ENCODE measurements around the gene PSPH. TPM values are rescaled to one million over a fixed set of nuclear protein-coding genes. Genes with fewer than 3 reads are reported as not detected.

The PSPH gene
- total and polyA plus RNA-seq, 8 donors, result 0.45 to 53.1 (median 5.7) TPM

DNA sequence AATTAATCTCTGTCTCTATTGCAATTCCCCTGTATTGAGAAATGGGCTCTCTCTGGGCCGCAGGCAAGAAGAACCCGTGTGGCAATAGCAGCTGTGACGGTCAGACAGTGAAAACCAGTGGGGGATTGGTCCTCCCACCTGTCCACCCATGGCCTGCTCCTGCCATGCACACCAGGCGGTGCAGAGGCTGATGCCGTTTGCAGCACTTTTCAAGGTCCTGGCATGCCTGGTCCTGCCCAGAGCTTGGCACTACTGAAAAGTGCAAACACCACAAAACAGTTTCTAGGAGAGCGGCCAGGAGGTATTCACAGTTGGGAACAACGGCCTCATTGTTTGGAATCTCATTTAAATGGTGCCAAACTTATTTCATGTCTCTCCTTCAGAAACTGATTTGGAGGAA lies 41.5 kb downstream of the PSPH start:
- peak overlapping the region in 4 of 5 donors; percentile 47 to 71 (median 58) for H3K27ac ChIP-seq
- TF ChIP-seq EP300 (IDR thresholded peaks at IDR 0.05) (no peak), POLR2AphosphoS5 (IDR thresholded peaks at IDR 0.05) (peak in 1 of 3 donors; percentile 7), POLR2A (IDR thresholded peaks at IDR 0.05) (no peak)
- H3K36me3 ChIP-seq, result peaks cover 0 to 36% (median 19%) of the 10 kb centered on the region in 4 donors
- peaks cover 11 to 21% (median 13%) of the 10 kb centered on the region in 4 donors for H3K4me1 ChIP-seq
- H3K27me3 ChIP-seq, result no peaks in the 10 kb centered on the region
- no peak overlapping the region for H3K4me3 ChIP-seq
- DNase-seq, result peak; percentile 39 to 65
- H3K9me3 ChIP-seq, result no peaks in the 10 kb centered on the region
- intact Hi-C loops (cut with DNase I; ENCODE audit: low total_unique reads), result no loop called here
- WGBS, 5 donors, result 22 to 39% (median 27%) methylated on average over 7 of the region's 7 CpGs

DNA sequence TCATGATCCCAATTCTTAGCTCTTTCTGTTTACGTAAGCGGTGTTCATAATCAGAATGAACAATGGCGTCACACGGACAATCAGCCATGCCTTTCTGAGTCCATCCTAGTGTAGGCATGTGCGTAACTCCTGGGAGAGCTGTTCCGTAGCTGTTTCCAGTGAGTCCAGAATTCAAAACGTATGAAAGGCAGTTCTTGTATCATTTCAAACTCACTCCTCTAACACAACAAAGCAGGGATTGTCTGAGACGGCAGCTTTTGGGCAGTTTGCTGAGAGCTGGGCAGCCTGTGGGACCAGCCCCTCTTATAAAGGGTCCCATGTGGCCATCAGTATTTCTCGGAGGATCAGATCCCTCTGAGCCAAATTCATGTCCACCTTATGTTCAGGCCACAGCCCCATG lies 43.4 kb downstream of the PSPH start:
- 77 to 82% (median 79%) methylated on average over 9 of the region's 9 CpGs for WGBS, 5 donors
- H3K36me3 ChIP-seq, result peaks cover 0 to 19% (median 4%) of the 10 kb centered on the region in 4 donors
- no peaks in the 10 kb centered on the region for H3K27me3 ChIP-seq
- intact Hi-C loops (cut with DNase I; ENCODE audit: low total_unique reads), result no loop called here
- peaks cover 11 to 23% (median 14%) of the 10 kb centered on the region in 4 donors for H3K4me1 ChIP-seq
- TF ChIP-seq EP300 (IDR thresholded peaks at IDR 0.05), result no peak
- no peak for TF ChIP-seq POLR2A (IDR thresholded peaks at IDR 0.05)
- TF ChIP-seq POLR2AphosphoS5 (IDR thresholded peaks at IDR 0.05), result no peak
- TF ChIP-seq, protein P1, sequence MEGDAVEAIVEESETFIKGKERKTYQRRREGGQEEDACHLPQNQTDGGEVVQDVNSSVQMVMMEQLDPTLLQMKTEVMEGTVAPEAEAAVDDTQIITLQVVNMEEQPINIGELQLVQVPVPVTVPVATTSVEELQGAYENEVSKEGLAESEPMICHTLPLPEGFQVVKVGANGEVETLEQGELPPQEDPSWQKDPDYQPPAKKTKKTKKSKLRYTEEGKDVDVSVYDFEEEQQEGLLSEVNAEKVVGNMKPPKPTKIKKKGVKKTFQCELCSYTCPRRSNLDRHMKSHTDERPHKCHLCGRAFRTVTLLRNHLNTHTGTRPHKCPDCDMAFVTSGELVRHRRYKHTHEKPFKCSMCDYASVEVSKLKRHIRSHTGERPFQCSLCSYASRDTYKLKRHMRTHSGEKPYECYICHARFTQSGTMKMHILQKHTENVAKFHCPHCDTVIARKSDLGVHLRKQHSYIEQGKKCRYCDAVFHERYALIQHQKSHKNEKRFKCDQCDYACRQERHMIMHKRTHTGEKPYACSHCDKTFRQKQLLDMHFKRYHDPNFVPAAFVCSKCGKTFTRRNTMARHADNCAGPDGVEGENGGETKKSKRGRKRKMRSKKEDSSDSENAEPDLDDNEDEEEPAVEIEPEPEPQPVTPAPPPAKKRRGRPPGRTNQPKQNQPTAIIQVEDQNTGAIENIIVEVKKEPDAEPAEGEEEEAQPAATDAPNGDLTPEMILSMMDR (IDR thresholded peaks at IDR 0.05), result no peak
- no peak overlapping the region for H3K27ac ChIP-seq
- DNase-seq, result peak in 1 of 2 donors; percentile 23
- H3K9me3 ChIP-seq, result no peaks in the 10 kb centered on the region
- H3K4me3 ChIP-seq, result no peak overlapping the region

DNA sequence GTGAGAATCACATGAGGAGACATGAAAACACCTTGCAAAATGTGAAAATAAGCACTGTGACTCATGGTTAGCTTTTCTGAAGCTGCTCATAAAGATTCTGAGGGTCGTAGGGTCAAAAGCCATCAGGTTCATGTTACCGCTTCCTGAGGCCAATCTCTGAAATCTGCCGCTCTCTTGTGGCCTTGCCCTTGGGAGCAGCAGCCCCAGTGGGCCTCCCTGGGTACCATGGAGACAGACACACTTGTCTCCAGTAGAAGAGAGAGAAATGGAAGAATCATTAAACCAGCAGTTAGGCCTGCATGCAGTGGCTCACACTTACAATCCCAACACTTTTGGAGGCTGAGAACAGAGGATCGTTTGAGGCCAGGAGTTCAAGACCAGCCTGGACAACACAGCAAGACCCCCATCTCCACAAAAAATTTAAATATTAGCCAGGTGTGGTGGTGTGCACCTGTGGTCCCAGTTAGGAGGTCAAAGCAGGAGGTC lies 44.0 kb downstream of the PSPH start:
- TF ChIP-seq POLR2A (IDR thresholded peaks at IDR 0.05), result no peak
- no peak for TF ChIP-seq EP300 (IDR thresholded peaks at IDR 0.05)
- TF ChIP-seq POLR2AphosphoS5 (IDR thresholded peaks at IDR 0.05), result no peak
- TF ChIP-seq, protein P1 (IDR thresholded peaks at IDR 0.05), result no peak
- 74 to 95% (median 88%) methylated on average over 4 of the region's 4 CpGs for WGBS, 5 donors
- peak in 1 of 2 donors; percentile 36 for DNase-seq
- Histone ChIP-seq H3K36me3 (peaks cover 0 to 17% (median 2%) of the 10 kb centered on the region in 4 donors), H3K9me3 (no peaks in the 10 kb centered on the region), H3K27ac (no peak overlapping the region), H3K27me3 (no peaks in the 10 kb centered on the region), H3K4me3 (no peak overlapping the region), H3K4me1 (peaks cover 11 to 23% (median 14%) of the 10 kb centered on the region in 4 donors)
- intact Hi-C loops (cut with DNase I; ENCODE audit: low total_unique reads), result no loop called here

DNA sequence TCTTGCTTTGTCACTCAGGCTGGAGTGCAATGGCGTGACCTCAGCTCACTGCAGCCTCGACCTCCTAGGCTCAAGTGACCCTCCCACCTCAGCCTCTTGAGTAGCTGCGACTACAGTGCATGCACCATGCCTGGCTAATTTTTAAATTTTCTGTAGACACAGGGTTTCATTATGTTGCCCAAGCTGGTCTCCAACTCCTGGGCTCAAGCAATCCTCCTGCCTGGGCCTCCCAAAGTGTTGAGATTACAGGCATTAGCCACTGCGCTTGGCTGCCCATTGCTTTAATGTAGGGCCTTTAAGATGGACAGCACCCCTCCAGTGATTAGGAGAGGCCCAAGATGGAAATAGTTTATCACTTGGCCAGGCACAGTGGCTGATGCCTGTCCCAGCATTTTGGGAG lies 47.5 kb downstream of the PSPH start:
- H3K36me3 ChIP-seq, result peaks cover 0 to 22% (median 17%) of the 10 kb centered on the region in 4 donors
- peaks cover 0 to 18% (median 5%) of the 10 kb centered on the region in 4 donors for H3K4me1 ChIP-seq
- intact Hi-C loops (cut with DNase I; ENCODE audit: low total_unique reads), result loop anchor here (5.0 kb wide), 1 partner anchor 69 kb away; no protein-coding TSS in a partner anchor
- 84 to 93% (median 88%) methylated on average over 4 of the region's 4 CpGs for WGBS, 5 donors
- H3K4me3 ChIP-seq, result no peak overlapping the region
- no peak for TF ChIP-seq POLR2AphosphoS5 (IDR thresholded peaks at IDR 0.05)
- no peak for TF ChIP-seq POLR2A (IDR thresholded peaks at IDR 0.05)
- TF ChIP-seq EP300 (IDR thresholded peaks at IDR 0.05), result no peak
- TF ChIP-seq, protein P1 (IDR thresholded peaks at IDR 0.05), result no peak
- no peaks in the 10 kb centered on the region for H3K9me3 ChIP-seq
- H3K27ac ChIP-seq, result no peak overlapping the region
- H3K27me3 ChIP-seq, result no peaks in the 10 kb centered on the region
- no peak for DNase-seq
